Fibroblast of the aortic adventitia (primary cell): Measurements from ENCODE around the gene S100A13. TPM values are rescaled to one million over a fixed set of nuclear protein-coding genes. Genes with fewer than 3 reads are reported as not detected.
"Not testable (repeated sequence)": the region's sequence is repeated elsewhere in the genome, so short reads cannot be mapped to it uniquely, and the experiment has no call there.

Source experiments
- DNase-seq: peaks from one replicate; pipeline ENCODE4 v3.0.0-alpha.2; 2010; ENCODE audit warnings: low read depth
- H3K4me3 ChIP-seq: 2 replicates; pipeline ENCODE4 v1.5.1; 2011; ENCODE audit warnings: low read depth, mild to moderate bottlenecking, control low read depth, low read length, moderate library complexity
- CTCF ChIP-seq: IDR thresholded peaks from 2 replicates; pipeline ENCODE4 v1.5.1; 2011; ENCODE audit warnings: mild to moderate bottlenecking, low read length, control low read depth, inconsistent platforms; ENCODE audit not compliant: insufficient read depth
- total RNA-seq: library from RNA; depleted of rRNA; stranded (reverse); fragments of >200 nt; gene quantifications from 2 replicates; pipeline ENCODE4 v1.2.3, GENCODE V29; 2012; ENCODE audit warnings: low replicate concordance

Gene S100A13
- total RNA-seq, 1 donor = 220 TPM

GRCh38 chr1:153583976-153584375, 43.3 kb downstream of the S100A13 start:
- no peak for DNase-seq
- no peak for TF ChIP-seq CTCF
- H3K4me3 ChIP-seq = no peak overlapping the region

- not testable (repeated sequence) for DNase-seq, H3K4me3 ChIP-seq
Measured at GRCh38 chr1:153583514-153583913, 43.8 kb downstream of the S100A13 start.

GRCh38 chr1:153582836-153583235, 44.5 kb downstream of the S100A13 start:
- H3K4me3 ChIP-seq, DNase-seq: not testable (repeated sequence)

- TF ChIP-seq CTCF = no peak
Measured at GRCh38 chr1:153578936-153579335, 48.4 kb downstream of the S100A13 start.

GRCh38 chr1:153578490-153578889, 48.8 kb downstream of the S100A13 start:
- no peak for DNase-seq
- TF ChIP-seq CTCF = no peak
- H3K4me3 ChIP-seq = no peak overlapping the region

More at GRCh38 chr1:153578936-153579335, 48.4 kb downstream of the S100A13 start:
- no peak overlapping the region for H3K4me3 ChIP-seq
- no peak for DNase-seq

GRCh38 chr1:153577624-153578051, 49.7 kb downstream of the S100A13 start:
- no peak for TF ChIP-seq CTCF
- H3K4me3 ChIP-seq = no peak overlapping the region
- DNase-seq = no peak

- no peak for TF ChIP-seq CTCF
- no peak for DNase-seq
- H3K4me3 ChIP-seq = no peak overlapping the region
Measured at GRCh38 chr1:153577138-153577537, 50.2 kb downstream of the S100A13 start.

GRCh38 chr1:153575497-153575896, 51.8 kb downstream of the S100A13 start:
- DNase-seq, H3K4me3 ChIP-seq: not testable (repeated sequence)

- H3K4me3 ChIP-seq, DNase-seq: not testable (repeated sequence)
Measured at GRCh38 chr1:153575081-153575491, 52.2 kb downstream of the S100A13 start.
